ENCODE data around the gene IGHMBP2.

GRCh38 chr11:68988491-68988890, 84.8 kb downstream of the IGHMBP2 start:
- no peak for TF ChIP-seq EZH2 (IDR thresholded peaks at IDR 0.05; ENCODE audit: insufficient read depth, poor library complexity, severe bottlenecking)
- no peak for TF ChIP-seq EZH2phosphoT487 (IDR thresholded peaks at IDR 0.05; ENCODE audit: insufficient read depth, low read depth)

Data from GM23248 (cell line).